HL-60 (cell line): ENCODE measurements around the gene TTLL11.

Source experiments
- TF ChIP-seq, protein P1 (sequence below): IDR thresholded peaks from one replicate; pipeline ENCODE4 v1.5.1; 2011; ENCODE audit warnings: low read length, control low read depth, inconsistent platforms; ENCODE audit not compliant: insufficient read depth
- TF ChIP-seq, protein P2 (sequence below): IDR thresholded peaks from 2 replicates; pipeline ENCODE4 v1.6.1; 2012; ENCODE audit warnings: low read depth; ENCODE audit not compliant: insufficient replicate concordance

DNA sequence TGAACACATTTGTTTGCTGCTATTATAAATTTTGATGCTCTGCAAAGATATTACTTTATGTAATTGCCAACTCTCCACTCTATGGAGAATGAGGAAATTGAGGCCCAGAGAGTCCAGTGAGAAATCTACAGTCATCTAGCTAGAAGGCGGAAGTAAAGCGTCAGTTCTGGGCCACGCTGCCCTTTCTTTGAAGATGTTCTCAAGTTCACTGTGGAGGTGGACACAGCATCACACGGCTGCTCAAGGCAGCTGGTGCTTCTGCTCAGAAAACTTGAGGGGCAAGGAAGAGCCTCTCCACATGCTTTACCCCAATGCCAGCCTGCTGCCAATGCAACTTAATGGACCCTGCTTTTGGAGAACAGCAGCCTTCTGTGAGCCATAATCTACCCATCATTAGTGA lies 96.3 kb downstream of the TTLL11 start:
- TF ChIP-seq, protein P1, sequence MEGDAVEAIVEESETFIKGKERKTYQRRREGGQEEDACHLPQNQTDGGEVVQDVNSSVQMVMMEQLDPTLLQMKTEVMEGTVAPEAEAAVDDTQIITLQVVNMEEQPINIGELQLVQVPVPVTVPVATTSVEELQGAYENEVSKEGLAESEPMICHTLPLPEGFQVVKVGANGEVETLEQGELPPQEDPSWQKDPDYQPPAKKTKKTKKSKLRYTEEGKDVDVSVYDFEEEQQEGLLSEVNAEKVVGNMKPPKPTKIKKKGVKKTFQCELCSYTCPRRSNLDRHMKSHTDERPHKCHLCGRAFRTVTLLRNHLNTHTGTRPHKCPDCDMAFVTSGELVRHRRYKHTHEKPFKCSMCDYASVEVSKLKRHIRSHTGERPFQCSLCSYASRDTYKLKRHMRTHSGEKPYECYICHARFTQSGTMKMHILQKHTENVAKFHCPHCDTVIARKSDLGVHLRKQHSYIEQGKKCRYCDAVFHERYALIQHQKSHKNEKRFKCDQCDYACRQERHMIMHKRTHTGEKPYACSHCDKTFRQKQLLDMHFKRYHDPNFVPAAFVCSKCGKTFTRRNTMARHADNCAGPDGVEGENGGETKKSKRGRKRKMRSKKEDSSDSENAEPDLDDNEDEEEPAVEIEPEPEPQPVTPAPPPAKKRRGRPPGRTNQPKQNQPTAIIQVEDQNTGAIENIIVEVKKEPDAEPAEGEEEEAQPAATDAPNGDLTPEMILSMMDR: no peak
- TF ChIP-seq, protein P2, sequence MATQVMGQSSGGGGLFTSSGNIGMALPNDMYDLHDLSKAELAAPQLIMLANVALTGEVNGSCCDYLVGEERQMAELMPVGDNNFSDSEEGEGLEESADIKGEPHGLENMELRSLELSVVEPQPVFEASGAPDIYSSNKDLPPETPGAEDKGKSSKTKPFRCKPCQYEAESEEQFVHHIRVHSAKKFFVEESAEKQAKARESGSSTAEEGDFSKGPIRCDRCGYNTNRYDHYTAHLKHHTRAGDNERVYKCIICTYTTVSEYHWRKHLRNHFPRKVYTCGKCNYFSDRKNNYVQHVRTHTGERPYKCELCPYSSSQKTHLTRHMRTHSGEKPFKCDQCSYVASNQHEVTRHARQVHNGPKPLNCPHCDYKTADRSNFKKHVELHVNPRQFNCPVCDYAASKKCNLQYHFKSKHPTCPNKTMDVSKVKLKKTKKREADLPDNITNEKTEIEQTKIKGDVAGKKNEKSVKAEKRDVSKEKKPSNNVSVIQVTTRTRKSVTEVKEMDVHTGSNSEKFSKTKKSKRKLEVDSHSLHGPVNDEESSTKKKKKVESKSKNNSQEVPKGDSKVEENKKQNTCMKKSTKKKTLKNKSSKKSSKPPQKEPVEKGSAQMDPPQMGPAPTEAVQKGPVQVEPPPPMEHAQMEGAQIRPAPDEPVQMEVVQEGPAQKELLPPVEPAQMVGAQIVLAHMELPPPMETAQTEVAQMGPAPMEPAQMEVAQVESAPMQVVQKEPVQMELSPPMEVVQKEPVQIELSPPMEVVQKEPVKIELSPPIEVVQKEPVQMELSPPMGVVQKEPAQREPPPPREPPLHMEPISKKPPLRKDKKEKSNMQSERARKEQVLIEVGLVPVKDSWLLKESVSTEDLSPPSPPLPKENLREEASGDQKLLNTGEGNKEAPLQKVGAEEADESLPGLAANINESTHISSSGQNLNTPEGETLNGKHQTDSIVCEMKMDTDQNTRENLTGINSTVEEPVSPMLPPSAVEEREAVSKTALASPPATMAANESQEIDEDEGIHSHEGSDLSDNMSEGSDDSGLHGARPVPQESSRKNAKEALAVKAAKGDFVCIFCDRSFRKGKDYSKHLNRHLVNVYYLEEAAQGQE: no peak
